Left ventricle myocardium inferior (tissue), 1 donor: Measurements from ENCODE around the gene FBXO4. TPM values are rescaled to one million over a fixed set of nuclear protein-coding genes. Genes with fewer than 3 reads are reported as not detected.

Experiments used
- DNase-seq: peaks from one replicate; pipeline ENCODE4 v3.0.0-alpha.2; 2020
- H3K27ac ChIP-seq: fragments of 200-600 bp; replicated peaks from 2 replicates; pipeline ENCODE4 v1.8.0; 2021
- H3K27me3 ChIP-seq: fragments of 200-600 bp; 2 replicates; pipeline ENCODE4 v1.8.0; 2021; ENCODE audit warnings: low read depth
- H3K36me3 ChIP-seq: fragments of 200-600 bp; 2 replicates; pipeline ENCODE4 v1.8.0; 2021
- H3K4me1 ChIP-seq: fragments of 200-600 bp; 2 replicates; pipeline ENCODE4 v1.8.0; 2021
- H3K4me3 ChIP-seq: fragments of 200-600 bp; 2 replicates; pipeline ENCODE4 v1.8.0; 2021; ENCODE audit warnings: mild to moderate bottlenecking, moderate library complexity
- H3K9me3 ChIP-seq: fragments of 200-600 bp; replicated peaks from 2 replicates; pipeline ENCODE4 v1.8.0; 2021
- CTCF ChIP-seq: fragments of 200-600 bp; IDR thresholded peaks from 2 replicates; pipeline ENCODE4 v1.8.0; 2021; ENCODE audit warnings: antibody characterized with exemption, mild to moderate bottlenecking, borderline replicate concordance
- intact Hi-C: fragments of 100-400 bp; cut with micrococcal nuclease; formaldehyde crosslinking; loops from one replicate; pipeline ENCODE4 v1.11.0; 2022
- long read RNA-seq: library from polyadenylated mRNA; unstranded; transcript quantifications from one replicate; pipeline ENCODE4 v2.0.0, GENCODE V29; 2021
- total RNA-seq: library from RNA; stranded (reverse); fragmentation: NEBNext Ultra II Directional; extraction: Animal tissue kit (Norgen Biotek cat#: 25700); gene quantifications from one replicate; pipeline ENCODE4 v1.2.1, GENCODE V29; 2021
- donor health status: DM: no; HTN: yes; CAD: no; lungs with severe emphysema.

The FBXO4 gene
- total RNA-seq = 4.3 TPM
- long read RNA-seq, partial matches to known transcripts = 0 of 4 reads
- long read RNA-seq, other reads (novel, unspliced or antisense) = 4 of 4 reads

- intact Hi-C loops = no loop called here
- TF ChIP-seq CTCF = peak; percentile 65
- Histone ChIP-seq H3K4me1 (peaks cover 34% of the 10 kb centered on the region), H3K27ac (peak within 1 kb of the TSS; percentile 96), H3K9me3 (no peaks in the 10 kb centered on the region), H3K27me3 (no peaks in the 10 kb centered on the region), H3K4me3 (peak within 1 kb of the TSS; percentile 88), H3K36me3 (peaks cover 10% of the 10 kb centered on the region)
- DNase-seq = peak; percentile 89
These were observed at the start of gene FBXO4 for GRCh38 chr5:41924872-41925554. FBXO4 (plus strand) TSS chr5:41925281; CDS start chr5:41925310, 29 bp downstream.

GRCh38 chr5:41876678-41877077, 48.4 kb upstream of the FBXO4 start:
- Histone ChIP-seq H3K4me3 (no peak overlapping the region), H3K27me3 (no peaks in the 10 kb centered on the region), H3K9me3 (no peaks in the 10 kb centered on the region), H3K36me3 (no peaks in the 10 kb centered on the region), H3K4me1 (peaks cover 6% of the 10 kb centered on the region), H3K27ac (no peak overlapping the region)
- TF ChIP-seq CTCF = no peak
- DNase-seq = no peak
- intact Hi-C loops = no loop called here

GRCh38 chr5:41877408-41877807, 47.7 kb upstream of the FBXO4 start:
- Histone ChIP-seq H3K27me3 (no peaks in the 10 kb centered on the region), H3K27ac (no peak overlapping the region), H3K36me3 (no peaks in the 10 kb centered on the region), H3K9me3 (no peaks in the 10 kb centered on the region), H3K4me3 (no peak overlapping the region), H3K4me1 (no peaks in the 10 kb centered on the region)
- intact Hi-C loops = no loop called here
- TF ChIP-seq CTCF = no peak
- no peak for DNase-seq

GRCh38 chr5:41878173-41878572, 46.9 kb upstream of the FBXO4 start:
- no peaks in the 10 kb centered on the region for H3K4me1 ChIP-seq
- no peak overlapping the region for H3K4me3 ChIP-seq
- TF ChIP-seq CTCF = no peak
- intact Hi-C loops = no loop called here
- H3K9me3 ChIP-seq = no peaks in the 10 kb centered on the region
- no peak for DNase-seq
- no peaks in the 10 kb centered on the region for H3K27me3 ChIP-seq
- H3K27ac ChIP-seq = no peak overlapping the region
- H3K36me3 ChIP-seq = no peaks in the 10 kb centered on the region

GRCh38 chr5:41878643-41879478, 46.2 kb upstream of the FBXO4 start:
- Histone ChIP-seq H3K27ac (no peak overlapping the region), H3K9me3 (no peaks in the 10 kb centered on the region), H3K4me1 (no peaks in the 10 kb centered on the region), H3K4me3 (no peak overlapping the region), H3K27me3 (no peaks in the 10 kb centered on the region), H3K36me3 (no peaks in the 10 kb centered on the region)
- no peak for DNase-seq
- intact Hi-C loops = no loop called here
- no peak for TF ChIP-seq CTCF
